DND-41 (cell line): Measurements from ENCODE around the gene WLS.

Experiments used
- EZH2 ChIP-seq: IDR thresholded peaks from 3 replicates; pipeline ENCODE4 v1.6.1; 2012; ENCODE audit warnings: borderline replicate concordance, low read depth, mild to moderate bottlenecking, moderate library complexity, low read length, inconsistent platforms; ENCODE audit not compliant: severe bottlenecking
- TF ChIP-seq, protein P1 (sequence below): IDR thresholded peaks from 2 replicates; pipeline ENCODE4 v1.5.1; 2012; ENCODE audit warnings: borderline replicate concordance, low read length, moderate library complexity, mild to moderate bottlenecking; ENCODE audit not compliant: poor library complexity, severe bottlenecking; ENCODE audit errors: extremely low read depth

DNA sequence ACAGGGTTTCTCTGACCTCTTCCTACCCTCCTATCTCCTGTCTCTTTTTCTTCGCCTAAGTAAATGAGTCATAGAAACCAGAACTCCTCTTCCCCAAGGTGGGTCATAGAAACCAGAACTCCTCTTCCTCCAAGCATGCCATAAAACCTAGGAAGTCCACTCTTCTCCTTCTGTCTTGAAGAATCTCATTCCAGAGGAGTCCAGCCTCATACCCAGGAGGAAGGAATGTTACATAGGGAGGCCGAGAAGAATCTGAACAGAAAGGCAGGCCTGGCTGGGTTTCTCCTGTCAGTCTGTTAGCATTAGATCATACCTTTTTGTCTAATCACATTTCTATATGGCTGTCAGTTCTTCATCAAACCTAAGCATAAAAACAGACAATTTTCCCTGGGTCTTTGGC lies 47.5 kb upstream of the WLS start:
- TF ChIP-seq, protein P1, sequence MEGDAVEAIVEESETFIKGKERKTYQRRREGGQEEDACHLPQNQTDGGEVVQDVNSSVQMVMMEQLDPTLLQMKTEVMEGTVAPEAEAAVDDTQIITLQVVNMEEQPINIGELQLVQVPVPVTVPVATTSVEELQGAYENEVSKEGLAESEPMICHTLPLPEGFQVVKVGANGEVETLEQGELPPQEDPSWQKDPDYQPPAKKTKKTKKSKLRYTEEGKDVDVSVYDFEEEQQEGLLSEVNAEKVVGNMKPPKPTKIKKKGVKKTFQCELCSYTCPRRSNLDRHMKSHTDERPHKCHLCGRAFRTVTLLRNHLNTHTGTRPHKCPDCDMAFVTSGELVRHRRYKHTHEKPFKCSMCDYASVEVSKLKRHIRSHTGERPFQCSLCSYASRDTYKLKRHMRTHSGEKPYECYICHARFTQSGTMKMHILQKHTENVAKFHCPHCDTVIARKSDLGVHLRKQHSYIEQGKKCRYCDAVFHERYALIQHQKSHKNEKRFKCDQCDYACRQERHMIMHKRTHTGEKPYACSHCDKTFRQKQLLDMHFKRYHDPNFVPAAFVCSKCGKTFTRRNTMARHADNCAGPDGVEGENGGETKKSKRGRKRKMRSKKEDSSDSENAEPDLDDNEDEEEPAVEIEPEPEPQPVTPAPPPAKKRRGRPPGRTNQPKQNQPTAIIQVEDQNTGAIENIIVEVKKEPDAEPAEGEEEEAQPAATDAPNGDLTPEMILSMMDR: no peak
- TF ChIP-seq EZH2: no peak
